H9 (cell line): ENCODE measurements around the gene PDZK1IP1. TPM values are rescaled to one million over a fixed set of nuclear protein-coding genes. Genes with fewer than 3 reads are reported as not detected.

Source experiments
- DNase-seq: peaks from one replicate; pipeline ENCODE4 v3.0.0-alpha.2; 2017
- H2AFZ ChIP-seq: one replicate; pipeline ENCODE4 v1.6.1; 2013; ENCODE audit warnings: mild to moderate bottlenecking, low read length, control low read depth, moderate library complexity
- H2AK5ac ChIP-seq: 2 replicates; pipeline ENCODE4 v1.6.1; 2013; ENCODE audit warnings: low read length, control low read depth, mixed read lengths; ENCODE audit not compliant: insufficient read length
- H2BK120ac ChIP-seq: one replicate; pipeline ENCODE4 v1.6.1; 2013; ENCODE audit warnings: low read depth, mild to moderate bottlenecking, low read length, control low read depth, inconsistent platforms; ENCODE audit not compliant: poor library complexity, severe bottlenecking
- H2BK12ac ChIP-seq: 2 replicates; pipeline ENCODE4 v1.6.1; 2013; ENCODE audit warnings: low read length, control low read depth, mixed read lengths, low read depth; ENCODE audit not compliant: insufficient read length
- H2BK15ac ChIP-seq: 2 replicates; pipeline ENCODE4 v1.6.1; 2013; ENCODE audit warnings: low read depth, low read length, control low read depth
- H2BK20ac ChIP-seq: one replicate; pipeline ENCODE4 v1.6.1; 2013; ENCODE audit warnings: low read depth, mild to moderate bottlenecking, low read length, control low read depth, inconsistent platforms; ENCODE audit not compliant: poor library complexity, severe bottlenecking
- H2BK5ac ChIP-seq: 2 replicates; pipeline ENCODE4 v1.6.1; 2013; ENCODE audit warnings: low read length, control low read depth, mixed read lengths; ENCODE audit not compliant: insufficient read length
- H3K14ac ChIP-seq: 2 replicates; pipeline ENCODE4 v1.6.1; 2013; ENCODE audit warnings: low read length, control low read depth; ENCODE audit not compliant: insufficient read depth
- H3K18ac ChIP-seq: 2 replicates; pipeline ENCODE4 v1.6.1; 2013; ENCODE audit warnings: low read depth, mild to moderate bottlenecking, mixed read lengths, low read length, control low read depth; ENCODE audit not compliant: insufficient read length
- H3K23ac ChIP-seq: 2 replicates; pipeline ENCODE4 v1.6.1; 2013; ENCODE audit warnings: low read length, control low read depth, mixed read lengths, low read depth; ENCODE audit not compliant: insufficient read length
- H3K23me2 ChIP-seq: 2 replicates; pipeline ENCODE4 v1.6.1; 2013; ENCODE audit warnings: low read depth, mild to moderate bottlenecking, mixed read lengths, low read length, control low read depth; ENCODE audit not compliant: insufficient read length, poor library complexity, severe bottlenecking
- H3K27ac ChIP-seq: 2 replicates; pipeline ENCODE4 v1.5.1; 2013; ENCODE audit warnings: low read length, control low read depth, mixed read lengths, low read depth; ENCODE audit not compliant: insufficient read length
- H3K27me3 ChIP-seq: 2 replicates; pipeline ENCODE4 v1.6.1; 2013; ENCODE audit warnings: low read length, control low read depth, inconsistent platforms; ENCODE audit not compliant: insufficient read depth
- H3K4ac ChIP-seq: 2 replicates; pipeline ENCODE4 v1.6.1; 2013; ENCODE audit warnings: low read depth, mild to moderate bottlenecking, control low read depth, inconsistent platforms, low read length, moderate library complexity
- H3K4me1 ChIP-seq: 2 replicates; pipeline ENCODE4 v1.6.1; 2013; ENCODE audit warnings: low read length, control low read depth, inconsistent platforms; ENCODE audit not compliant: insufficient read depth
- H3K4me2 ChIP-seq: 2 replicates; pipeline ENCODE4 v1.6.1; 2013; ENCODE audit warnings: low read length, control low read depth, mixed read lengths; ENCODE audit not compliant: insufficient read length, insufficient read depth
- H3K56ac ChIP-seq: 2 replicates; pipeline ENCODE4 v1.6.1; 2013; ENCODE audit warnings: low read depth, mild to moderate bottlenecking, mixed read lengths, low read length, control low read depth; ENCODE audit not compliant: insufficient read length
- H3K79me1 ChIP-seq: 2 replicates; pipeline ENCODE4 v1.6.1; 2013; ENCODE audit warnings: low read depth, mild to moderate bottlenecking, moderate library complexity, low read length, control low read depth, inconsistent platforms; ENCODE audit not compliant: insufficient read depth, poor library complexity, severe bottlenecking
- H3K79me2 ChIP-seq: 2 replicates; pipeline ENCODE4 v1.6.1; 2013; ENCODE audit warnings: low read length, control low read depth, inconsistent platforms; ENCODE audit not compliant: insufficient read depth
- H3K9ac ChIP-seq: 2 replicates; pipeline ENCODE4 v1.6.1; 2013; ENCODE audit warnings: low read length, control low read depth, mixed read lengths; ENCODE audit not compliant: insufficient read length; ENCODE audit errors: extremely low read depth
- H3K9me3 ChIP-seq: one replicate; pipeline ENCODE4 v1.6.1; 2013; ENCODE audit warnings: low read depth, low read length, inconsistent platforms; ENCODE audit not compliant: control insufficient read depth
- H3T11ph ChIP-seq: one replicate; pipeline ENCODE4 v1.6.1; 2013; ENCODE audit warnings: mild to moderate bottlenecking, low read length, control low read depth, inconsistent platforms
- H4K20me1 ChIP-seq: one replicate; pipeline ENCODE4 v1.6.1; 2013; ENCODE audit not compliant: control insufficient read depth, insufficient read length, insufficient read depth
- H4K5ac ChIP-seq: 2 replicates; pipeline ENCODE4 v1.6.1; 2013; ENCODE audit warnings: low read depth, mild to moderate bottlenecking, mixed read lengths, low read length, control low read depth; ENCODE audit not compliant: insufficient read length
- H4K8ac ChIP-seq: replicated peaks from 2 replicates; pipeline ENCODE4 v1.6.1; 2013; ENCODE audit warnings: low read length, control low read depth, mixed read lengths, low read depth; ENCODE audit not compliant: insufficient read length
- H4K91ac ChIP-seq: 2 replicates; pipeline ENCODE4 v1.6.1; 2013; ENCODE audit warnings: low read depth, mild to moderate bottlenecking, moderate library complexity, mixed read lengths, low read length, control low read depth; ENCODE audit not compliant: insufficient read length
- H3K27ac Mint-ChIP-seq, 3 experiments: 2 replicates in 2 of 3; 3 replicates in 1 of 3; pipeline ENCODE4 v1.8.0; 2020 to 2021; ENCODE audit warnings: mixed read lengths in 3 of 3, mild to moderate bottlenecking in 1 of 3, moderate library complexity in 1 of 3
- H3K27me3 Mint-ChIP-seq: 2 replicates; pipeline ENCODE4 v1.8.0; 2021; ENCODE audit warnings: low read depth, mild to moderate bottlenecking, moderate library complexity, mixed read lengths
- H3K36me3 Mint-ChIP-seq, 3 experiments: 2 replicates in 2 of 3; 3 replicates in 1 of 3; pipeline ENCODE4 v1.8.0; 2020 to 2021; ENCODE audit warnings: low read depth in 3 of 3, mixed read lengths in 3 of 3; ENCODE audit not compliant: insufficient read depth in 1 of 3
- H3K4me1 Mint-ChIP-seq, 2 experiments: 2 replicates each; pipeline ENCODE4 v1.8.0; 2020; ENCODE audit warnings: mixed read lengths in 2 of 2
- H3K4me3 Mint-ChIP-seq, 2 experiments: 2 replicates in 1 of 2; 3 replicates in 1 of 2; pipeline ENCODE4 v1.8.0; 2020 to 2021; ENCODE audit warnings: mild to moderate bottlenecking in 2 of 2, mixed read lengths in 2 of 2, moderate library complexity in 1 of 2
- H3K9me3 Mint-ChIP-seq, 2 experiments: 2 replicates in 1 of 2; 3 replicates in 1 of 2; pipeline ENCODE4 v1.8.0; 2020; ENCODE audit warnings: mild to moderate bottlenecking in 2 of 2, mixed read lengths in 2 of 2, moderate library complexity in 1 of 2
- CTCF ChIP-seq: fragments of 200-600 bp; sonication (generic); conservative IDR thresholded peaks from 3 replicates; pipeline ENCODE4 v1.8.0; 2021; ENCODE audit warnings: antibody characterized with exemption, mild to moderate bottlenecking
- WGBS: extraction: QIAGEN DNeasy Blood & Tissue Kit; methylation state at CpG from one replicate; pipeline ENCODE4 v1.1.7; 2013; ENCODE audit warnings: missing lambda C conversion rate, low lambda C conversion rate, mixed read lengths; ENCODE audit not compliant: insufficient read length; ENCODE audit errors: extremely low coverage; 5-methylcytosine and 5-hydroxymethylcytosine counted together
- total RNA-seq: library from RNA; stranded (reverse); gene quantifications from 2 replicates; pipeline ENCODE4 v1.2.1, GENCODE V29; 2021

The PDZK1IP1 gene
- total RNA-seq, 1 experiment from 2014 or later: not detected

GRCh38 chr1:47213230-47213963, 23.6 kb upstream of the PDZK1IP1 start:
- no peaks in the 10 kb centered on the region for H3K79me2 ChIP-seq
- H3T11ph ChIP-seq: no peak overlapping the region
- no peaks in the 10 kb centered on the region for H3K9me3 ChIP-seq
- H2BK120ac ChIP-seq: no peak overlapping the region
- H3K4me1 ChIP-seq: peaks cover 2% of the 10 kb centered on the region; the same call in 1 of the 2 replicates
- H3K4ac ChIP-seq: no peak overlapping the region
- H2BK12ac ChIP-seq: no peak overlapping the region
- peaks cover 57% of the 10 kb centered on the region for H3K27me3 Mint-ChIP-seq
- no peak overlapping the region for H2BK5ac ChIP-seq
- peaks cover 25 to 27% of the 10 kb centered on the region in 2 experiments for H3K4me1 Mint-ChIP-seq
- no peak overlapping the region for H3K4me2 ChIP-seq
- H4K8ac ChIP-seq: no peak overlapping the region
- H4K5ac ChIP-seq: no peak overlapping the region
- H3K36me3 Mint-ChIP-seq: no peaks in the 10 kb centered on the region; a peak in 1 of 7 replicates
- no peak overlapping the region for H3K23ac ChIP-seq
- no peak overlapping the region for H2BK20ac ChIP-seq
- no peaks in the 10 kb centered on the region for H3K23me2 ChIP-seq
- no peak overlapping the region for H3K56ac ChIP-seq
- H3K9ac ChIP-seq: no peak overlapping the region
- H2AK5ac ChIP-seq: no peak overlapping the region
- WGBS: no CpG with 5 or more reads among the region's 11 CpGs
- no peak overlapping the region for H3K27ac Mint-ChIP-seq
- H4K91ac ChIP-seq: no peak overlapping the region
- no peak for TF ChIP-seq CTCF
- H2BK15ac ChIP-seq: no peak overlapping the region
- no peaks in the 10 kb centered on the region for H3K79me1 ChIP-seq
- no peaks in the 10 kb centered on the region for H4K20me1 ChIP-seq
- H3K27me3 ChIP-seq: no peaks in the 10 kb centered on the region; the same call in 1 of the 2 replicates
- no peak overlapping the region for H3K27ac ChIP-seq
- DNase-seq: no peak
- H3K4me3 Mint-ChIP-seq: no peak overlapping the region
- H3K9me3 Mint-ChIP-seq: peaks cover 4 to 7% of the 10 kb centered on the region in 2 experiments; a peak in 3 of 5 replicates
- no peak overlapping the region for H2AFZ ChIP-seq
- H3K18ac ChIP-seq: no peak overlapping the region
- H3K14ac ChIP-seq: no peak overlapping the region
